SH-SY5Y (cell line): ENCODE data around the gene ADAT3.

Experiments
- GATA2 ChIP-seq: IDR thresholded peaks from 2 replicates; pipeline ENCODE4 v1.6.1; 2011; ENCODE audit warnings: mild to moderate bottlenecking, low read depth, low read length
- GATA3 ChIP-seq: IDR thresholded peaks from 2 replicates; pipeline ENCODE4 v1.6.1; 2011; ENCODE audit warnings: low read depth, mild to moderate bottlenecking, low read length, moderate library complexity

Gene ADAT3

DNA sequence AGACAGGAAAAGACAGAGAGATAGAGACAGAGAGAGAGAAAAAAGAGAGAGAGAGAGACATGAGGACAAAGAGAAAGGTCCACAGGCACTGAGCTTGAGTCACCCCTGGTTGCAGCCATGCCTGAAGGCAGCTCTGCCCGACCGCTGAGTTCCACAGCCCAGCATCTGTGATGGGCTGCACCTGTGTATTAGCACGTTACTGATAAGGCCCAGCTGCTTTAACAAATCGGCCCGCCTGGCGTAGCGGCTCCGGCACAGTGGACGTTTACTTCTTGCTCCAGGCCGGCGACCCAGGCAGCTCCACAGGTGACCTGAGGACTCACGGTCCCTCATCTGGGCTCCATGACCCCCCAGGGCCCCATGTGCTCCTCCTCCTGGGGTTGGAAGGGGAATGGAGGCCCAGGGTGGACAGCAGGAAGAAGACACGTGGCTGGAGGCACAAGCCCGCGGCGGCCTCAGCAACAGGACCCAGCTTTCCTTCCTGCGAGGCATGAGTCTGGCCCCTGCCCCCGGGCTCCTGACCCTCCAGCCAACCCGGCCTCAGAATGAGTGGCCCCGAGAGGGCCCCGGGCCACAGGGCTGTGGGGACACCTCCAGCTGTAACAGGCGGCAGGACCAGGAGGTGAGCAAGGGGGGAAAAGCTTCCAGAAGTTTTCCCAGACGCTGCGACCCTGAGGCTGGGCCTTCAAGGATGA is 31.9 kb downstream of the ADAT3 start:
- TF ChIP-seq GATA2 (no peak), GATA3 (no peak)

DNA sequence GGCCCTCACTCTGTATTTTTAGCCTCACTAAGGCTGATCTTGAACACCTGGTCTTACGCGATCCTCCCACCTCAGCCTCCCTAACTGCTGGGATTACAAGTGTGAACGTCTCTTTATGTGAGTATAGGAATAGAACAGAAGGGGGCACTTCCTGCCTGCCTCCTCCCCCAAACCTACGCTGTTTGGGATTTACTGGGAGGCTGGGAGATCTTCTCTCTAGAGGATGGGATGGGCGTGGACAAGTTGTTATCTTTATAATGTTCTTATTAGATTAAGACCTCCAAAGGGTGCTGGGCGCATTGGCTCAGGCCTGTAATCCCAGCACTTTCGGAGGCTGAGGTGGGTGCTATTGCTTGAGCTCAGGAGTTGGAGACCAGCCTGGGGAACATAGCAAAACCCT is 32.9 kb downstream of the ADAT3 start:
- no peak for TF ChIP-seq GATA2
- TF ChIP-seq GATA3: no peak

GRCh38 chr19:1941146-1942077 is 36.2 kb downstream of the ADAT3 start, which contains the start of gene CSNK1G2:
TSS of gene CSNK1G2 (plus strand) at chr19:1941172. CDS start at chr19:1969773, 28,601 bp downstream.
- TF ChIP-seq GATA3 (no peak), GATA2 (no peak)

DNA sequence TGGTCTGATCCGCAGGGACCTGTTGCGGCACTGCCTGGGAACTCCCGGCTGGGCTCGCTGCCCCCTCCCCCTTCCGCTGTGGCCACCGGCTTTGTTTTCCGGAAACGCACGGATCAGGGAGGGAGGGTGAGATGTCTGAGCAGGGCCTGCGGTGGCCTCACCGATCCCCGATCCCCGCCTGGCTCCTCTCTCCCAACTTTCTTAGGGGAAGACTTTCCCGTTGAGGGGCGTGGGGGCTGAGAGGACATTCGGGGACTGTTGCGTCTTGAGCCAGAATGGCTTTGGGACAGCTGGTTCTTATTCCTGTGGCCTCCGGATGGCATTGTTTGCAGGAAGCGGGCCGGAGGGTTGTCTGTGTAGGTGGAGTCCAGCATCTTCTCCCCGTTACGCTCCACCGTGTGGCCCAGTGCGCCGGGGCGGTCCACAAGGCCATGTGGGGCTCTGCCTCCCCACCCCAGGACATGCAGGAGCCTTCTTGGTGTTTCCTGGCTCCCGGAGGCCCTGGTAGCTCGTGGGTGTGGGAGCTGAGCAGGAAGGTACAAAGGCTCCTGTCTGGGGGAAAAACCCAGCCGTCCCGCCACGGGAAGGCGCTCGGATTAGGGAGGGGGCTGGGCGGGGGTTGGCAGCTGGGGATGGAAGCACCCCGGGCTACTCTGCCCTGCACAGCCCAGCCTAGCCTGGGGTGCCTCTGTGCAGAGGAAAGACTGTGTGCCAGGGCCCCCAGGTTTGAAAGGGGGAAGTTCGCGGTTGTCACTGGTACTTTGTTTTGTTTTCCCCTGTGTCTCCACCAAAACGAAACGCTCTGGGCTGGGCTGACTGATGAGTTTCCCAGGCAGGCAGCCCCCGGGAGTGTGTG is 37.1 kb downstream of the ADAT3 start:
- no peak for TF ChIP-seq GATA2
- no peak for TF ChIP-seq GATA3

- TF ChIP-seq GATA2 (no peak), GATA3 (no peak)
Measured at GRCh38 chr19:1942934-1943555, 37.8 kb downstream of the ADAT3 start.

- TF ChIP-seq GATA3: no peak
- no peak for TF ChIP-seq GATA2
Measured at GRCh38 chr19:1943661-1944087, 38.5 kb downstream of the ADAT3 start.

- TF ChIP-seq GATA3 (no peak), GATA2 (no peak)
Measured at GRCh38 chr19:1944088-1944915, 39.1 kb downstream of the ADAT3 start.

DNA sequence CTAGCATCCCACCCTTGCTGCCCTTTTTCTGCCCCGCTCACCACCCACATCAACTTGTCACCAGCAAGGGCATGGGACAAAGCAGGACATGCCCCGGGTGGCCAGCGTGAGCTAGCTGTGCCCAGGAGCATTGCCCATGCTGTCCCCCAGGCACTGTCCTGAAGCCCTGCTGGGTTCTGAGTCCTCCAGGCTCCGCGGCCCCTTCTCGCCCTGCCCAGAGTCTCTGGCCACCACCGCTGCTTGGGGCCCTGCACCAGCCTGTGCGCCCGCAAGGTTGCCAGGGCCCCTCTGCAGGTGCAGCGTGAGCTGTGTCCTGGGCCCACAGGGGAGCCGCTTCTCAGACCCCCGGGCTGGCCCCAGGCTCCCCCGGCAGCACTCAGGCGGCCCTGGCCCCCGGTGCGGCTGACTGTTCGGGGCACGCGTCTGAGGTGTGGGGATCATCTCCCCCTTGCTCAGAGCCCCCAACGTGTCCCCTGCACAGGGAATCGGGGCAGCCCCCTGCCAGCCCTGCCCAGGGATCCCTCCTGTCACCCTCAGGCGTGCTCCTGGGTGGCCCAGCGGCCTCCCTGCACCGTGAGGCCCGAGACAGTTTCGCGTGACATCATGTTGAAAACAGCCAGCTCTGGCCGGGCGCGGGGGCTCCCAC is 39.8 kb downstream of the ADAT3 start:
- TF ChIP-seq GATA3 (no peak), GATA2 (no peak)

GRCh38 chr19:1945899-1946298 is 40.7 kb downstream of the ADAT3 start:
- no peak for TF ChIP-seq GATA3
- no peak for TF ChIP-seq GATA2

- TF ChIP-seq GATA3 (no peak), GATA2 (no peak)
Measured at GRCh38 chr19:1947651-1948209, 42.5 kb downstream of the ADAT3 start.

DNA sequence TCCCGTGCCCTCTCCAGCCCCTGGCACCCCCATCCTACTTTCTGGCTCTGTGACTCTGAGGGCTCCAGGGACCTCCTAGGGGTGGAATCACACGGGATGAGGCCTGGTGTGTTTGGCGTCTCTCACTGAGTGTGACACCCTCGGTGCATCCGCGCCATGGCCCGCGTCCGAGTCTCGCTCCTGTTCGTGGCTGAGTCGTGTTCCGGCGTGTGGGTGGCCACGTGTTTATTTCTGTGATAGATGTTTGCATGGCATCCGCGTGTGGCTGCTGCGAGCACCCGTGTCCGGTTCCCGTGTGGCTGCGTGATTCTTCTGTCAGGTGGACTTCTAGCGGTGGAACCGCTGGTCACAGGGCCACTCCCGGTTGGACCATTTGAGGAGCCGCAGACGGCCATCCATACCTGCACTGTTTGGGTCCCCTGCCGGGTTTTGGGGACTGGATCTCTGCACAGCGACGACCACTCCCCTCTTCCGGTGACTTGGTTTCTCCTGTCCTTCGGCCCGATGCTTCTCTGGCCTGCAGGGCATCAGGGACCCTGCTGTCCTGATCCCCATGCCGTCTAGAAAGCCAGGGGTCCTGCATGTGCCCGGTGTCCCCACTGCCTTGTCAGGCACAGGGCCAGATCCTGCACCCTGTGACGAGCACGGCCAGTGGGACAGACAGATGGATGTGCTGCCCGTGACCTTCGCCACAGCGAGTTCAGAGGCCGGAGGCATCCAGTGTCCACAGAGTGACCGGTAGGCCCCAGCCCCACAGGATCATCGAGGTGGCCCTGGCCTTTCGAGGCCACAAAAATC is 44.3 kb downstream of the ADAT3 start:
- TF ChIP-seq GATA3 (no peak), GATA2 (no peak)
